Measurements from ENCODE around the gene PHKG2.

PHKG2 gene

GRCh38 chr16:30777591-30778297 is 29.5 kb downstream of the PHKG2 start:
- DNase-seq, result no peak

GRCh38 chr16:30778549-30779244 is 30.5 kb downstream of the PHKG2 start:
- no peak for DNase-seq

- no peak for DNase-seq
Measured at GRCh38 chr16:30779596-30779995, 31.4 kb downstream of the PHKG2 start.

- no peak for DNase-seq
Measured at GRCh38 chr16:30780021-30780420, 31.8 kb downstream of the PHKG2 start.

- no peak for DNase-seq
Measured at GRCh38 chr16:30780549-30780948, 32.3 kb downstream of the PHKG2 start.

GRCh38 chr16:30782486-30783279 is 34.5 kb downstream of the PHKG2 start:
- no peak for DNase-seq

- no peak for DNase-seq
Measured at GRCh38 chr16:30783280-30784109, 35.3 kb downstream of the PHKG2 start.

- DNase-seq, result no peak
Measured at GRCh38 chr16:30784215-30784614, 36.0 kb downstream of the PHKG2 start.

GRCh38 chr16:30785126-30786106 is 37.2 kb downstream of the PHKG2 start:
- DNase-seq, result no peak

- peak; percentile 40 for DNase-seq
Measured at GRCh38 chr16:30786115-30786935, 38.1 kb downstream of the PHKG2 start.

GRCh38 chr16:30786936-30787612 is 38.8 kb downstream of the PHKG2 start, which contains the start of gene ZNF629:
Gene ZNF629 (minus strand): TSS chr16:30787205. CDS start chr16:30784482, 2,723 bp downstream.
- DNase-seq, result peak; percentile 84

- DNase-seq, result no peak
Measured at GRCh38 chr16:30787613-30788378, 39.6 kb downstream of the PHKG2 start.

- peak; percentile 18 for DNase-seq
Measured at GRCh38 chr16:30793508-30794069, 45.4 kb downstream of the PHKG2 start.

GRCh38 chr16:30794634-30795033 is 46.4 kb downstream of the PHKG2 start:
- DNase-seq, result no peak

GRCh38 chr16:30797670-30798309 is 49.6 kb downstream of the PHKG2 start:
- no peak for DNase-seq
